ENCODE results near the gene OR11A1.

GRCh38 chr6:29500594-29500993 lies 43.7 kb upstream of the OR11A1 start:
- no peak for TF ChIP-seq POLR2AphosphoS5 (IDR thresholded peaks at IDR 0.05; ENCODE audit: low read depth)
- TF ChIP-seq CTCF (IDR thresholded peaks at IDR 0.05; ENCODE audit: insufficient read depth, low read length) = no peak

All from HL-60 (cell line).